HCT116 (cell line): ENCODE measurements around the gene OR10K2. TPM values are rescaled to one million over a fixed set of nuclear protein-coding genes. Genes with fewer than 3 reads are reported as not detected.

ENCODE experiments used
- ATAC-seq: fragments of 200-7000 bp; cut with Tn5 transposase; 2 replicates; pipeline ENCODE4 v1.9.1; 2020; ENCODE audit warnings: mild to moderate bottlenecking, moderate library complexity
- BruUV-seq: library from RNA; stranded (reverse); fragments of 400-500 nt; replicated peaks from 2 replicates; lab custom pipeline; 2021; lab: Mats Ljungman, UMichigan
- CTCF ChIA-PET: fragments of 300-600 bp; sonication (Branson Sonifier 250); formaldehyde crosslinking; loops from one replicate; lab custom pipeline; 2021; ENCODE audit warnings: antibody characterized with exemption; lab: Charles Lee
- POLR2A ChIA-PET: fragments of 300-600, 350-600 bp; sonication (Branson Sonifier 250); formaldehyde crosslinking; loops from one replicate; lab custom pipeline; 2021; ENCODE audit warnings: antibody characterized with exemption; lab: Charles Lee
- RAD21 ChIA-PET, 2 experiments: fragments of 300-600 bp; sonication (Branson Sonifier 250); formaldehyde crosslinking; loops; one replicate each; lab custom pipeline; 2023; ENCODE audit warnings: low total read pairs in 2 of 2; ENCODE audit not compliant: uncharacterized antibody in 2 of 2, unreplicated experiment in 2 of 2, low non-redundant PET in 1 of 2; lab: Charles Lee
- DNase-seq: peaks from one replicate; pipeline ENCODE4 v3.0.0-alpha.2; 2010; ENCODE audit warnings: low read depth, low spot score
- H2AFZ ChIP-seq: fragments of 200-600 bp; shearing (Covaris generic), sonication (generic); 2 replicates; pipeline ENCODE4 v1.6.1; 2017; ENCODE audit warnings: low read depth, mixed run types, mixed read lengths, antibody characterized with exemption, low read length; ENCODE audit not compliant: poor library complexity, severe bottlenecking
- H3K27ac ChIP-seq: 2 replicates; pipeline ENCODE4 v1.5.1; 2012; ENCODE audit warnings: low read depth, low read length
- H3K27me3 ChIP-seq: fragments of 200-600 bp; sonication (generic); 2 replicates; pipeline ENCODE4 v1.6.1; 2016; ENCODE audit warnings: mixed run types, low read length, mixed read lengths; ENCODE audit not compliant: insufficient read depth
- H3K36me3 ChIP-seq, 2 experiments: fragments of 200-500 bp in 1 of 2; fragments of 200-600 bp in 1 of 2; sonication (Bioruptor generic) in 1 of 2; sonication (generic) in 1 of 2; 2 replicates each; pipeline versions ENCODE4 v1.5.1 to v1.6.1; 2014 to 2016; ENCODE audit warnings: low read length in 2 of 2, inconsistent platforms in 1 of 2, mixed read lengths in 1 of 2, mixed run types in 1 of 2; ENCODE audit not compliant: insufficient read depth in 2 of 2, control insufficient read depth in 1 of 2
- H3K4me1 ChIP-seq, 2 experiments: fragments of 200-600 bp in 1 of 2; sonication (generic) in 1 of 2; 2 replicates each; pipeline versions ENCODE4 v1.5.1 to v1.6.1; 2012 to 2017; ENCODE audit warnings: low read length in 2 of 2, inconsistent platforms in 1 of 2, mild to moderate bottlenecking in 1 of 2, mixed read lengths in 1 of 2, mixed run types in 1 of 2, moderate library complexity in 1 of 2; ENCODE audit not compliant: insufficient read depth in 2 of 2, control insufficient read depth in 1 of 2
- H3K4me2 ChIP-seq: fragments of 200-600 bp; sonication (generic); 2 replicates; pipeline ENCODE4 v1.6.1; 2017; ENCODE audit warnings: mixed run types, low read length, mixed read lengths
- H3K4me3 ChIP-seq, 2 experiments: fragments of 200-600 bp in 1 of 2; sonication (generic) in 1 of 2; replicated peaks in 1 of 2; 2 replicates each; pipeline ENCODE4 v1.5.1; 2011 to 2016; ENCODE audit warnings: low read length in 2 of 2, control low read depth in 1 of 2, low read depth in 1 of 2, mild to moderate bottlenecking in 1 of 2, mixed read lengths in 1 of 2, mixed run types in 1 of 2
- H3K79me2 ChIP-seq: fragments of 200-600 bp; sonication (generic); 2 replicates; pipeline ENCODE4 v1.6.1; 2017; ENCODE audit warnings: mild to moderate bottlenecking, mixed run types, low read length, moderate library complexity, mixed read lengths; ENCODE audit not compliant: insufficient read depth
- H3K9ac ChIP-seq: fragments of 200-600 bp; sonication (generic); 2 replicates; pipeline ENCODE4 v1.6.1; 2016; ENCODE audit warnings: low read length, mixed read lengths
- H3K9me2 ChIP-seq: fragments of 200-600 bp; sonication (generic), shearing (Covaris generic); 2 replicates; pipeline ENCODE4 v1.6.1; 2017; ENCODE audit warnings: mixed run types, mild to moderate bottlenecking, moderate library complexity; ENCODE audit not compliant: insufficient read depth
- H3K9me3 ChIP-seq, 2 experiments: fragments of 200-500 bp in 1 of 2; fragments of 200-600 bp in 1 of 2; sonication (Bioruptor generic) in 1 of 2; sonication (generic) in 1 of 2; 2 replicates each; pipeline ENCODE4 v1.6.1; 2014 to 2017; ENCODE audit warnings: low read length in 2 of 2, mixed read lengths in 2 of 2, inconsistent platforms in 1 of 2, low read depth in 1 of 2, mild to moderate bottlenecking in 1 of 2, mixed run types in 1 of 2, moderate library complexity in 1 of 2; ENCODE audit not compliant: control insufficient read depth in 1 of 2, insufficient read depth in 1 of 2
- H4K20me1 ChIP-seq: fragments of 200-600 bp; sonication (generic), shearing (Covaris generic); 2 replicates; pipeline ENCODE4 v1.6.1; 2017; ENCODE audit warnings: mixed run types, mild to moderate bottlenecking, moderate library complexity; ENCODE audit not compliant: insufficient read depth
- CBX3 ChIP-seq: IDR thresholded peaks from 2 replicates; pipeline ENCODE4 v1.6.1; 2012; ENCODE audit warnings: low read depth
- CEBPB ChIP-seq: IDR thresholded peaks from 2 replicates; pipeline ENCODE4 v1.6.1; 2012; ENCODE audit warnings: low read depth
- ELF1 ChIP-seq: IDR thresholded peaks from 2 replicates; pipeline ENCODE4 v1.6.1; 2012; ENCODE audit warnings: low read depth, borderline replicate concordance
- EZH2 ChIP-seq: fragments of 200-600 bp; sonication (generic); IDR thresholded peaks from 2 replicates; pipeline ENCODE4 v1.6.1; 2017; ENCODE audit warnings: antibody characterized with exemption, mixed run types
- EZH2phosphoT487 ChIP-seq: fragments of 200-600 bp; IDR thresholded peaks from 2 replicates; pipeline ENCODE4 v1.6.1; 2018; ENCODE audit warnings: antibody characterized with exemption, borderline replicate concordance
- FOSL1 ChIP-seq: IDR thresholded peaks from 2 replicates; pipeline ENCODE4 v1.6.1; 2012; ENCODE audit warnings: low read depth
- JUND ChIP-seq: IDR thresholded peaks from 2 replicates; pipeline ENCODE4 v1.6.1; 2012
- POLR2A ChIP-seq: IDR thresholded peaks from 2 replicates; pipeline ENCODE4 v1.7.0; 2011; ENCODE audit warnings: borderline replicate concordance; ENCODE audit not compliant: insufficient read depth, insufficient read length; ENCODE audit errors: extremely low read depth
- POLR2AphosphoS5 ChIP-seq: IDR thresholded peaks from 2 replicates; pipeline ENCODE4 v1.6.1; 2011; ENCODE audit warnings: mild to moderate bottlenecking, low read depth, low read length, moderate library complexity
- RAD21 ChIP-seq: IDR thresholded peaks from 2 replicates; pipeline ENCODE4 v1.6.1; 2012; ENCODE audit warnings: low read depth, mild to moderate bottlenecking
- SIN3A ChIP-seq: IDR thresholded peaks from 2 replicates; pipeline ENCODE4 v1.6.1; 2012; ENCODE audit warnings: low read depth
- SRF ChIP-seq: IDR thresholded peaks from 2 replicates; pipeline ENCODE4 v1.6.1; 2012; ENCODE audit warnings: low read depth
- TCF7L2 ChIP-seq: IDR thresholded peaks from 2 replicates; pipeline ENCODE4 v1.7.0; 2011; ENCODE audit warnings: borderline replicate concordance, inconsistent platforms; ENCODE audit not compliant: insufficient read depth, insufficient read length; ENCODE audit errors: extremely low read depth
- ZFX ChIP-seq: fragments of 450-650 bp; IDR thresholded peaks from 2 replicates; pipeline ENCODE4 v1.6.1; 2017
- intact Hi-C: fragments of 100-400 bp; cut with micrococcal nuclease; formaldehyde crosslinking; loops from 2 replicates; pipeline ENCODE4 v1.10.0; 2022
- total RNA-seq: library from RNA; stranded (reverse); gene quantifications from one replicate; pipeline ENCODE4 v1.2.1, GENCODE V29; 2021; ENCODE audit not compliant: unreplicated experiment
- TF ChIP-seq, protein P1 (sequence below): IDR thresholded peaks from 2 replicates; pipeline ENCODE4 v1.6.1; 2012
- TF ChIP-seq, protein P2 (sequence below): IDR thresholded peaks from 2 replicates; pipeline ENCODE4 v1.6.1; 2012; ENCODE audit warnings: low read depth
- TF ChIP-seq, protein P3 (sequence below), 3 experiments: fragments of 200-600 bp in 1 of 3; sonication (generic) in 1 of 3; IDR thresholded peaks in 2 of 3; conservative IDR thresholded peaks in 1 of 3; 2 replicates each; pipeline ENCODE4 v1.5.1; 2012 to 2017; ENCODE audit warnings: low read depth in 2 of 3, low read length in 2 of 3, antibody characterized with exemption in 1 of 3, borderline replicate concordance in 1 of 3, control low read depth in 1 of 3, mild to moderate bottlenecking in 1 of 3, mixed read lengths in 1 of 3, mixed run types in 1 of 3, moderate library complexity in 1 of 3; ENCODE audit not compliant: insufficient read depth in 1 of 3

OR10K2 gene
- total RNA-seq, 1 experiment from 2014 or later: not detected

DNA sequence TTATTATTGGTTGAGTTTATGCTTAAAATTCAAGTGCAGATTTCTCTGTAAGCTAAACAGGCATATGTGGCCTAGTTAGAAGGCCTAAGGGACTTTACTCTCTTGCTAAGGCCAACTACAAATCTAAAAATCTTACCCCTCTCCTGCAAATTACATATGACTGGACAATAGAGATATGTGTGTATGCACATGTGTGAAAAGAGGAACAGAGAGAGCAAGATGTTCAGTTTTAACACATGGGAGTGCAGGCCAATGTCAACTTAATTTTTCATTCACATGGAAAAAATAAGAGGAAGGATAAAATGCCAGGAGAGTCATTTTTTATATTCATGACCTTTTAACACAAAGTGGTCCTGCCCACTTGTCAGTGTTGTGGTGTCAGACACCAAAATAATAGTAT lies 8.5 kb downstream of the OR10K2 start:
- no peak for TF ChIP-seq RAD21
- TF ChIP-seq, protein P1, sequence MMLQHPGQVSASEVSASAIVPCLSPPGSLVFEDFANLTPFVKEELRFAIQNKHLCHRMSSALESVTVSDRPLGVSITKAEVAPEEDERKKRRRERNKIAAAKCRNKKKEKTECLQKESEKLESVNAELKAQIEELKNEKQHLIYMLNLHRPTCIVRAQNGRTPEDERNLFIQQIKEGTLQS: no peak
- TF ChIP-seq SIN3A: no peak
- no peak for TF ChIP-seq ZFX
- TF ChIP-seq JUND: no peak
- TF ChIP-seq EZH2phosphoT487: no peak
- TF ChIP-seq FOSL1: no peak
- TF ChIP-seq CBX3: no peak
- no peak for TF ChIP-seq POLR2A
- TF ChIP-seq, protein P2, sequence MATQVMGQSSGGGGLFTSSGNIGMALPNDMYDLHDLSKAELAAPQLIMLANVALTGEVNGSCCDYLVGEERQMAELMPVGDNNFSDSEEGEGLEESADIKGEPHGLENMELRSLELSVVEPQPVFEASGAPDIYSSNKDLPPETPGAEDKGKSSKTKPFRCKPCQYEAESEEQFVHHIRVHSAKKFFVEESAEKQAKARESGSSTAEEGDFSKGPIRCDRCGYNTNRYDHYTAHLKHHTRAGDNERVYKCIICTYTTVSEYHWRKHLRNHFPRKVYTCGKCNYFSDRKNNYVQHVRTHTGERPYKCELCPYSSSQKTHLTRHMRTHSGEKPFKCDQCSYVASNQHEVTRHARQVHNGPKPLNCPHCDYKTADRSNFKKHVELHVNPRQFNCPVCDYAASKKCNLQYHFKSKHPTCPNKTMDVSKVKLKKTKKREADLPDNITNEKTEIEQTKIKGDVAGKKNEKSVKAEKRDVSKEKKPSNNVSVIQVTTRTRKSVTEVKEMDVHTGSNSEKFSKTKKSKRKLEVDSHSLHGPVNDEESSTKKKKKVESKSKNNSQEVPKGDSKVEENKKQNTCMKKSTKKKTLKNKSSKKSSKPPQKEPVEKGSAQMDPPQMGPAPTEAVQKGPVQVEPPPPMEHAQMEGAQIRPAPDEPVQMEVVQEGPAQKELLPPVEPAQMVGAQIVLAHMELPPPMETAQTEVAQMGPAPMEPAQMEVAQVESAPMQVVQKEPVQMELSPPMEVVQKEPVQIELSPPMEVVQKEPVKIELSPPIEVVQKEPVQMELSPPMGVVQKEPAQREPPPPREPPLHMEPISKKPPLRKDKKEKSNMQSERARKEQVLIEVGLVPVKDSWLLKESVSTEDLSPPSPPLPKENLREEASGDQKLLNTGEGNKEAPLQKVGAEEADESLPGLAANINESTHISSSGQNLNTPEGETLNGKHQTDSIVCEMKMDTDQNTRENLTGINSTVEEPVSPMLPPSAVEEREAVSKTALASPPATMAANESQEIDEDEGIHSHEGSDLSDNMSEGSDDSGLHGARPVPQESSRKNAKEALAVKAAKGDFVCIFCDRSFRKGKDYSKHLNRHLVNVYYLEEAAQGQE: no peak
- no peak for TF ChIP-seq TCF7L2
- TF ChIP-seq, protein P3, sequence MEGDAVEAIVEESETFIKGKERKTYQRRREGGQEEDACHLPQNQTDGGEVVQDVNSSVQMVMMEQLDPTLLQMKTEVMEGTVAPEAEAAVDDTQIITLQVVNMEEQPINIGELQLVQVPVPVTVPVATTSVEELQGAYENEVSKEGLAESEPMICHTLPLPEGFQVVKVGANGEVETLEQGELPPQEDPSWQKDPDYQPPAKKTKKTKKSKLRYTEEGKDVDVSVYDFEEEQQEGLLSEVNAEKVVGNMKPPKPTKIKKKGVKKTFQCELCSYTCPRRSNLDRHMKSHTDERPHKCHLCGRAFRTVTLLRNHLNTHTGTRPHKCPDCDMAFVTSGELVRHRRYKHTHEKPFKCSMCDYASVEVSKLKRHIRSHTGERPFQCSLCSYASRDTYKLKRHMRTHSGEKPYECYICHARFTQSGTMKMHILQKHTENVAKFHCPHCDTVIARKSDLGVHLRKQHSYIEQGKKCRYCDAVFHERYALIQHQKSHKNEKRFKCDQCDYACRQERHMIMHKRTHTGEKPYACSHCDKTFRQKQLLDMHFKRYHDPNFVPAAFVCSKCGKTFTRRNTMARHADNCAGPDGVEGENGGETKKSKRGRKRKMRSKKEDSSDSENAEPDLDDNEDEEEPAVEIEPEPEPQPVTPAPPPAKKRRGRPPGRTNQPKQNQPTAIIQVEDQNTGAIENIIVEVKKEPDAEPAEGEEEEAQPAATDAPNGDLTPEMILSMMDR (IDR thresholded peaks at IDR 0.05 in 2 of 3, conservative IDR thresholded peaks at IDR 0.05 in 1 of 3; ENCODE audit: borderline replicate concordance in 1 of 3, insufficient read depth in 1 of 3, low read depth in 2 of 3, low read length in 2 of 3): no peak
- TF ChIP-seq POLR2AphosphoS5: no peak
- no peak for TF ChIP-seq CEBPB
- no peak for TF ChIP-seq SRF
- TF ChIP-seq ELF1: no peak
- no peak for TF ChIP-seq EZH2
- no peaks in the 10 kb centered on the region for H3K79me2 ChIP-seq
- H2AFZ ChIP-seq: no peak overlapping the region
- H3K36me3 ChIP-seq: no peaks in the 10 kb centered on the region
- no peak overlapping the region for H3K4me3 ChIP-seq
- no peak overlapping the region for H3K9ac ChIP-seq
- no peaks in the 10 kb centered on the region; the same call in 1 of the 2 replicates for H4K20me1 ChIP-seq
- H3K4me1 ChIP-seq: no peaks in the 10 kb centered on the region
- no peaks in the 10 kb centered on the region for H3K9me3 ChIP-seq
- H3K9me2 ChIP-seq: no peaks in the 10 kb centered on the region
- DNase-seq (no peak), ATAC-seq (no peak)
- no peaks in the 10 kb centered on the region for H3K27me3 ChIP-seq
- no peak overlapping the region for H3K4me2 ChIP-seq
- ChIA-PET POLR2A (interaction anchor here (0.6 kb wide), 1 partner anchor 231 kb away, joined by 5 read pairs; no protein-coding TSS in a partner anchor), CTCF (no interaction called here), RAD21 (no interaction called here)
- BruUV-seq: no TSS peak
- no peak overlapping the region for H3K27ac ChIP-seq
- intact Hi-C loops: no loop called here
